ENCODE data around the gene SMURF1. TPM values are rescaled to one million over a fixed set of nuclear protein-coding genes. Genes with fewer than 3 reads are reported as not detected.
"Not testable (repeated sequence)": the region's sequence is repeated elsewhere in the genome, so short reads cannot be mapped to it uniquely, and the experiment has no call there.

The SMURF1 gene
- total and polyA plus RNA-seq, 2 of the 4 experiments (the other 2 are of a cell fraction): 13.4 to 20.3 TPM

- H3K9ac ChIP-seq (ENCODE audit: low read depth, low read length): no peak overlapping the region
- H2AK5ac ChIP-seq (ENCODE audit: low read depth, low read length): no peak overlapping the region
- H2BK120ac ChIP-seq (ENCODE audit: low read depth, low read length): no peak overlapping the region
- H2BK5ac ChIP-seq (ENCODE audit: low read depth, low read length, poor library complexity, severe bottlenecking): peak overlapping the region; percentile 75
- peak overlapping the region in 1 of 2 experiments; percentile 69; a peak in 1 of 4 replicates for H4K8ac ChIP-seq (ENCODE audit: low read depth in 2 of 2, low read length in 2 of 2)
- TF ChIP-seq MAFK (IDR thresholded peaks at IDR 0.05; ENCODE audit: low read depth, low read length) (no peak), USF2 (IDR thresholded peaks at IDR 0.05; ENCODE audit: low read depth, low read length) (no peak), CHD1 (IDR thresholded peaks at IDR 0.05; ENCODE audit: low read depth, low read length) (no peak)
- H2BK15ac ChIP-seq (ENCODE audit: low read depth, low read length): peak overlapping the region; percentile 88; the same call in 1 of the 3 replicates
- H3K9me3 ChIP-seq (ENCODE audit: control insufficient read depth, insufficient read depth, low read length): peaks cover 4% of the 10 kb centered on the region; the same call in 1 of the 2 replicates
- ChIA-PET CTCF (no interaction called here), POLR2A (ENCODE audit: unreplicated experiment) (no interaction called here)
- no peak overlapping the region for H2AK9ac ChIP-seq (replicated peaks; ENCODE audit: low read depth, low read length, poor library complexity)
- H4K91ac ChIP-seq (ENCODE audit: insufficient read depth, low read depth, low read length): no peak overlapping the region
- no TSS peak for BruUV-seq (replicated peaks)
- H3K23ac ChIP-seq (ENCODE audit: low read depth, low read length): no peak overlapping the region
- H3K9me1 ChIP-seq (ENCODE audit: insufficient read depth, low read length): peaks cover 10% of the 10 kb centered on the region
- ATAC-seq (ENCODE audit: low read depth): no peak
- intact Hi-C loops (cut with micrococcal nuclease) (loop anchor here (5.0 kb wide), 1 partner anchor 35 kb away; no protein-coding TSS in a partner anchor), dilution Hi-C loops (cut with HindIII; ENCODE audit: low sequenced_read_pairs, unreplicated experiment) (no loop called here), in situ Hi-C loops (cut with MboI; ENCODE audit: low sequenced_read_pairs) (no loop called here)
- no peak overlapping the region for H3K4me2 ChIP-seq (ENCODE audit: low read depth, low read length)
- no peak overlapping the region for H3K18ac ChIP-seq (ENCODE audit: low read depth, low read length)
- no CpG with 5 or more reads among the region's 1 CpG for WGBS, 2 experiments (ENCODE audit: extremely low coverage in 2 of 2, insufficient read length in 1 of 2)
- peak overlapping the region; percentile 52; the same call in 1 of the 2 replicates for H3K27ac ChIP-seq (ENCODE audit: insufficient read depth, low read length)
- H3K4me3 ChIP-seq (ENCODE audit: insufficient read depth, low read depth, low read length): no peak overlapping the region
- H3K56ac ChIP-seq (ENCODE audit: extremely low read depth, insufficient read depth, low read length): no peak overlapping the region
- H4K5ac ChIP-seq (ENCODE audit: low read depth, low read length): no peak overlapping the region
- no peak for DNase-seq
- peaks cover 19% of the 10 kb centered on the region for H3K4me1 ChIP-seq (ENCODE audit: control insufficient read depth, insufficient read depth, low read length)
- peaks cover 48% of the 10 kb centered on the region; the same call in 1 of the 2 replicates for H4K20me1 ChIP-seq (ENCODE audit: insufficient read depth, low read length)
- H2BK20ac ChIP-seq (ENCODE audit: low read depth, low read length): no peak overlapping the region
- no peak overlapping the region for H3K14ac ChIP-seq (replicated peaks; ENCODE audit: low read depth, low read length)
- H3K36me3 ChIP-seq (ENCODE audit: control insufficient read depth, insufficient read depth, low read length): peaks cover 4% of the 10 kb centered on the region
- peaks cover 34 to 74% of the 10 kb centered on the region in 2 experiments for H3K79me1 ChIP-seq (ENCODE audit: low read depth in 1 of 2, low read length in 2 of 2)
- no peak overlapping the region for H3K4ac ChIP-seq (ENCODE audit: low read depth, low read length)
- H2AFZ ChIP-seq (replicated peaks; ENCODE audit: low read length, poor library complexity): no peak overlapping the region
- H3K27me3 ChIP-seq (ENCODE audit: control insufficient read depth, insufficient read depth, low read length): no peaks in the 10 kb centered on the region
Measured at GRCh38 chr7:99102361-99102760, 41.5 kb downstream of the SMURF1 start.

GRCh38 chr7:99101516-99101915, 42.4 kb downstream of the SMURF1 start:
- H4K8ac ChIP-seq (ENCODE audit: low read depth in 2 of 2, low read length in 2 of 2); H3K4ac ChIP-seq (ENCODE audit: low read depth, low read length); H3K56ac ChIP-seq (ENCODE audit: extremely low read depth, insufficient read depth, low read length); H4K5ac ChIP-seq (ENCODE audit: low read depth, low read length); H2BK15ac ChIP-seq (ENCODE audit: low read depth, low read length); H3K9me3 ChIP-seq (ENCODE audit: control insufficient read depth, insufficient read depth, low read length); H3K27me3 ChIP-seq (ENCODE audit: control insufficient read depth, insufficient read depth, low read length); H2BK120ac ChIP-seq (ENCODE audit: low read depth, low read length); H3K18ac ChIP-seq (ENCODE audit: low read depth, low read length); POLR2A ChIA-PET (ENCODE audit: unreplicated experiment); H2AK5ac ChIP-seq (ENCODE audit: low read depth, low read length); H3K14ac ChIP-seq (replicated peaks; ENCODE audit: low read depth, low read length); dilution Hi-C loops (cut with HindIII; ENCODE audit: low sequenced_read_pairs, unreplicated experiment); H3K9ac ChIP-seq (ENCODE audit: low read depth, low read length); H3K36me3 ChIP-seq (ENCODE audit: control insufficient read depth, insufficient read depth, low read length); H3K27ac ChIP-seq (ENCODE audit: insufficient read depth, low read length); in situ Hi-C loops (cut with MboI; ENCODE audit: low sequenced_read_pairs); CTCF ChIA-PET; H4K91ac ChIP-seq (ENCODE audit: insufficient read depth, low read depth, low read length); BruUV-seq (replicated peaks); H3K23ac ChIP-seq (ENCODE audit: low read depth, low read length); H3K4me2 ChIP-seq (ENCODE audit: low read depth, low read length); H2AFZ ChIP-seq (replicated peaks; ENCODE audit: low read length, poor library complexity); H2AK9ac ChIP-seq (replicated peaks; ENCODE audit: low read depth, low read length, poor library complexity); H3K9me1 ChIP-seq (ENCODE audit: insufficient read depth, low read length); DNase-seq; H3K4me3 ChIP-seq (ENCODE audit: insufficient read depth, low read depth, low read length); H2BK20ac ChIP-seq (ENCODE audit: low read depth, low read length); ATAC-seq (ENCODE audit: low read depth): not testable (repeated sequence)
- H3K4me1 ChIP-seq (ENCODE audit: control insufficient read depth, insufficient read depth, low read length): peaks cover 18% of the 10 kb centered on the region
- peaks cover 37 to 72% of the 10 kb centered on the region in 2 experiments for H3K79me1 ChIP-seq (ENCODE audit: low read depth in 1 of 2, low read length in 2 of 2)
- no CpG with 5 or more reads among the region's 13 CpGs for WGBS, 2 experiments (ENCODE audit: extremely low coverage in 2 of 2, insufficient read length in 1 of 2)
- peaks cover 45% of the 10 kb centered on the region; the same call in 1 of the 2 replicates for H4K20me1 ChIP-seq (ENCODE audit: insufficient read depth, low read length)
- H2BK5ac ChIP-seq (ENCODE audit: low read depth, low read length, poor library complexity, severe bottlenecking): peak overlapping the region; percentile 22
- intact Hi-C loops (cut with micrococcal nuclease): loop anchor here (5.0 kb wide), 1 partner anchor 36 kb away; no protein-coding TSS in a partner anchor
